ENCODE results near the gene ACOT7.
"Not testable (repeated sequence)": the region's sequence is repeated elsewhere in the genome, so short reads cannot be mapped to it uniquely, and the experiment has no call there.

The ACOT7 gene

DNA sequence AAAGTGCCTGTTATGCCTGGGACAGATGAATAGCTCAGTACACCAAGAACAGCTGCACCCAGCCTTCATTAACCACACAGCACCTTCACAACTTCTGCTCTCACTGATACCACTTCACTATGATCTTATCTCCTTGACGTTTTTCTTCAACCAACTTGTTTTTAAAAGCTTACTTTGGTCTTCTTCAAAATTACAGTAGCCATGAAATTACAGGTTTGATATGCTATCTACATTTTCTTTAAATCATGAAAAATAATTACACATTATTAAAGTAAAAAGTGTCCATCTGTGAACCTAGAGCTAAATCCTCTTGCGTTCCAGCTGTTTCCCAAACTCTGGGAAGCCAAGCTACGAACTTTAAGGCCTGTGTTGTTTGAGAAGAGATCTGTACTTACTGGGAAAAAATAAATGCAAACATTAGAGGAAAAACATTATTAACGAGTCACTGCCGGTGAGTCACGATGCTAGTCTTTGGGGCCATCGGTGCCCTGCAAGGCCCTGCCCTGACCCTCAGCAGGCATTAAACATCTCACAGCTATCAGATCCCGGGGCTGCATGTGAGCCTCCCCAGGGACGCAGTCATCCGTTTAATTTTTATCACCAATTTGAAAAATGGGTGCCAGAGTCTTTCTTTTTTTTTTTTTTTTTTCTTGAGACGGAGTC is 76.3 kb downstream of the ACOT7 start:
- no peak for DNase-seq (ENCODE audit: low read depth in 1 of 2, low spot score in 1 of 2)

DNA sequence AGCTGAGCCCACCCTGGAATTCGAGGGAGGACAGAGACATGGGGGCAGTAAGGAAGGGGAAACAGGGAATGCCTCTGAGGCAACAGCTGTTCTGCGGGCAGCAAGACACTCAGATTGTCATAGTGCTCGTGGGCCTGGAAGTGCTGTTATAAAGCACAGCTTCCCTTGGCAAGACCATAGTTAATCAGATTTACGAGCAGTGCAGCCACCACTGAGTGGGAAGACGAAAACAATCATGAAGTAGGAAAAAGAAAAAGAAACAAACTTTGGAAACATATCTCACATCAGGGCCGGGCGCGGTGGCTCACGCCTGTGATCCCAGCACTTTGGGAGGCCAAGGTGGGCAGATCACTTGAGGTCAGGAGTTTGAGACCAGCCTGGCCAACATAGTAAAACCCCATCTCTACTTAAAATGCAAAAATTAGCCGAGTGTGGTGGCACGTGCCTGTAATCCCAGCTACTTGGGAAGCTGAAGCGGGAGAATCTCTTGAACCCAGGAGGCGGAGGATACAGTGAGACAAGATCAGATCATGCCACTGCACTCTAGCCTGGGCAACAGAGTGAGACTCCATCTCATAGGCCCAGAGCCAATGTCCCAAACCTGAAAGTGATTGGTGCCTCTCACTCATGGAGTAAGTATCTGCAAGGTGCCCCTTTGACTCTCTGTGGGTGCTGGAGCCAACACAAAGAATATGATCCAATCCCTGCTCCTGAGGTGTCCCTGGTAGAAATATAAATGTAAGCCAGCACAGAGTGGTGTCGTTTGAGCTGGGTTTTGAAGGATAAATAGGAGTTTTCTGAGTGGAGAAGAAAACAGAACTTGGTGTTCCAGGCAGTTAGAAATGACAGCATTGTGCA is 77.1 kb downstream of the ACOT7 start:
- DNase-seq (ENCODE audit: low read depth in 1 of 2, low spot score in 1 of 2), result no peak

DNA sequence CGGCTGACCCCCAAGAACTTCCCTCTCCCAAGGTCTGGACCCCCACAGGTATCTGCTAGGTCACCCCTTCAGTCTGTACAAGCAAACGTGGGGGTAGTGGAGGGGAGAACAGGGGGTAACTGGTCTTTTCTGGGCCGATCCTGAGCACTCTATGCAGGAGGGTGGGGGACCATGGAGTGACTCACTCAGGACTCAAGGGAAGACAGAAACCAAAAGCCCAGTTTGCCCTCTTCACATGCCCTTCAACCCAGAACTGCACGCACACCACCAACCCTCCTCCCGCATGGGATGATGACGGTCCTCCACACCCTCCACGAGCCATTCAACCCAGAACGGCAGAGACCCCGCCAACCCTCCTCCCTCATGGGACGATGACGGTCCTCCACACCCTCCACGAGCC is 79.1 kb downstream of the ACOT7 start:
- DNase-seq (ENCODE audit: low read depth in 1 of 2, low spot score in 1 of 2), result no peak

DNA sequence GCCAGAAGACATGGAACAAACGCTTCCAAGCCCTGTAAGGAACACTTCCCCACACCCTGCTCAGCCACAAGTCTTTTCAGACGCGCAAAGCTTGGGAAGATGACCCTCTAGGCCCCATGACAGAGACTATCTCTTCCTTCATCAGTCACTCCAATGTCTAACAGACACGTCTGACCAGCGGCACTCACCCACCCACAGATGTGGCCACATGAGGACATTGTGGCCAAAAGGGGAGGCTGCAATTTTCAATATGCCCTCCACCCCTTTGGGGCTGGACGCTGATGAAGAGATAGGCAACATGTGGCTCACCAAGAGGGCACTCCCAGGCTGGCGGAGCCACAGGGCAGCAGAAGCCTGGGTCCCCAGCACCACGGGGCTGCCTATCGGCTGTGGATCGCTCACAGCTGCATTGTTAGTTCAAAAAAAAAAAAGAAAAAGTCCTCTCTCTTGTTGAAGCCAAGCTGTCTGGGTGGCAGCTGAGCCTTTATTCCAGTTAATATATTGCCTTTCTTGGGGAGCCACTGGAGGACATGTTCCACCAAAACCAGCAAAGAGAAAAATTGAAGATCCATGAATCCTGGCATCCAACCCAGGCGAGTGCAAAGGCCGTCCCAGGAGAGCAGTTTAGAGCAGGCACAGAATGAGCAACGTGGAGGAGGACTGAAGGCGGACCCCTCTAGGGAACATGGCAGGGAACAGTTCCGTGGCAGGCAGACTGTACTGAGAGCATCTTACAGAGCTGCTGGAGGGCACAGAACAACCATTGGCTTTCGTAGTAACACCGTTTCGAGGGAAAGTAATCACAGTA is 80.0 kb downstream of the ACOT7 start:
- no peak for DNase-seq (ENCODE audit: low read depth in 1 of 2, low spot score in 1 of 2)

DNA sequence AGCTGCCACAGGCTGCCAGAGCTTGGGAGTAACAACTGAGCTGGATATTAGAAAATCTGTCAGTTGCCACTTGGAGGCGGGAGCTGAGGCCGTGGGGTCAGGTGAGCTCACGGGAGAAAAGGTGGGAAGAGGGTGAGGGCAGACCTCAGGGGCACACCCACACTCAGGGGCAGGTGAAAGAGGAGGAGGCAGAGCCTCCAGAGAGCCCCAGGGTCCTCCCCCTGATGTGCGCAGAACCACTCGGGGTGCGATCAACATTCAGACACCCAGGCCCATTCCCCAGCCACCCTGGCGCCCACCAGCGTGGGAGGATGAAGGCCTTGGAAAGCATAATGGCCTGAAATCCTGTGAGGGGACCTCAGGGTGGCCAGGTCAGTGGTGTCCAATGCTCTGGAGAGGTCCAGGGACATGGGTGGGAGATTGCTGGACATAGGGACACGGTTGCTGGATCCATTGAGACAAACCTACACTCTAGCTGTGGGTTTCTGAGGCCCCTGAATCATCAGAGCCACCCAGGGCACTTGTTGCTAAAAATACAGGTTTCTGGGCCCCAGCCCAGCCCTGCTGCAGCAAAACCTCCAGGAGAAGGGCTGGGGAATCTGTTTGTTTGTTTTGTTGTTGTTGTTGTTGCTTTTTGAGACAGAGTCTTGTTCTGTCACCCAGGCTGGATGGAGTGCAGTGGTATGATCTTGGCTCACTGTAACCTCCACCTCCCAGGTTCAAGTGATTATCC is 83.3 kb downstream of the ACOT7 start:
- no peak for DNase-seq (ENCODE audit: low read depth in 1 of 2, low spot score in 1 of 2)

DNA sequence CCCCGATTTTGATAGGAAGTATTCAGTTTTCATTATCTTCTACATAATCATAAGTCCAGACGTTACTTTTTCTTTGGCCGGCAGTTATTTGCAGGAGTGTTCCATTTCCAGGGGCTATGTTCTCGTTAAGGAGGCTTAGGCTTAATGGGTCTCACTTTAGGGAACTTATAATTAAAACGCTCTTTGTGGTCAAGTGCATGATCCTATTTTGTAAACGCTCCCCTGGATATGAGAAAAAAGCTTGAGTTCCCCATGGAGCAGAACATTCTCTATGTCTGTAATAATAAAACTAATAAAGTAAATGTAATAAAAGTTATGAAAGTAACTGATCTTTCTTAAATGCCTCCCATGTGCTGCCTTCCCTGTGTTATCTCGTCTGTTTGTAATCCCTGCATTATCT is 84.0 kb downstream of the ACOT7 start:
- DNase-seq (ENCODE audit: low read depth in 1 of 2, low spot score in 1 of 2), result no peak

DNA sequence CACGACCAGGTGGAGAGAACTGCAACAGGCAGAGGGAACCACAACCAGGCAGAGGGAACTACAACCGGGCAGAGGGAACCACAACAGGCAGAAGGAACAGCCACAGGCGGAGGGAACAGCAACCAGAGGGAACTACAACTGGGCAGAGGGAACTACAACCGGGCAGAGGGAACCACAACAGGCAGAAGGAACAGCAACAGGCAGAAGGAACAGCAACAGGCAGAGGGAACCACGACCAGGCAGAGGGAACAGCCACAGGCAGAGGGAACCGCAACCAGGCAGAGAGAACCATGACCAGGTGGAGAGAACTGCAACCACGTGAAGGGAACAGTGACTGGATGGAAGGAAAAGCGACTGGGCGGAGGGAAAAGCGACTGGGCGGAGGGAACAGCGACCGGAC is 85.1 kb downstream of the ACOT7 start:
- no peak for DNase-seq (ENCODE audit: low read depth in 1 of 2, low spot score in 1 of 2)

DNA sequence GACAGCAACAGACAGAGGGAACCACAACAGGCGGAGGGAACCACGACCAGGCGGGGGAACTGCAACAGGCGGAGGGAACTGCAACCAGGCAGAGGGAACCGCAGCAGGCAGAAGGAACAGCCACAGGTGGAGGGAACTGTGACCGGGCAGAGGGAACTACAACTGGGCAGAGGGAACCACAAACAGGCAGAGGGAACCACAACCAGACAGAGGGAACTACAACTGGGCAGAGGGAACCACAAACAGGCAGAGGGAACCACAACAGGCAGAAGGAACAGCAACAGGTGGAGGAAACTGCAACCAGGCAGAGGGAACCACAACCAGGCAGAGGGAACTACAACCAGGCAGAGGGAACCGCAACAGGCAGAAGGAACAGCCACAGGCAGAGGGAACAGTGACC is 85.9 kb downstream of the ACOT7 start:
- DNase-seq (ENCODE audit: low read depth in 1 of 2, low spot score in 1 of 2), result not testable (repeated sequence)

DNA sequence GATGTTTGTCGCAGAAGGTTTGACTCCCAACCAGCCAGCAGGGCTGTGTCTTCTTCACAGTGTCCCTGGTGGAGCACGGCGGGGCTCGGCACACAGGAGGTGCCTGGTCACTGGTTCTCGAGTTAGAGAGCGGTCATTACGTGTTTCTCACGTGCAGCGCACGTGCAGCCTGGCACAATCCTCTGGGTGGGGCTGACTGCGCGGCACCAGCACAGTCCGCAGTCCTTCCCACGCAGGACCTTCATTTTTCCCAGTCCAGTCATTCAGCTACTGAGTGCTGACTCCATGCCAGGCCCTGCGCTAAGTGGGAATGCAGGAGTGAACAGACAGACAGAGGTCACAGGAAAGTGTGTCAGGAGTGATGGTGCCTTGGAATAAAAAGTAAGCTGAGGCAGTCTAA is 86.5 kb downstream of the ACOT7 start:
- no peak for DNase-seq (ENCODE audit: low read depth in 1 of 2, low spot score in 1 of 2)

DNA sequence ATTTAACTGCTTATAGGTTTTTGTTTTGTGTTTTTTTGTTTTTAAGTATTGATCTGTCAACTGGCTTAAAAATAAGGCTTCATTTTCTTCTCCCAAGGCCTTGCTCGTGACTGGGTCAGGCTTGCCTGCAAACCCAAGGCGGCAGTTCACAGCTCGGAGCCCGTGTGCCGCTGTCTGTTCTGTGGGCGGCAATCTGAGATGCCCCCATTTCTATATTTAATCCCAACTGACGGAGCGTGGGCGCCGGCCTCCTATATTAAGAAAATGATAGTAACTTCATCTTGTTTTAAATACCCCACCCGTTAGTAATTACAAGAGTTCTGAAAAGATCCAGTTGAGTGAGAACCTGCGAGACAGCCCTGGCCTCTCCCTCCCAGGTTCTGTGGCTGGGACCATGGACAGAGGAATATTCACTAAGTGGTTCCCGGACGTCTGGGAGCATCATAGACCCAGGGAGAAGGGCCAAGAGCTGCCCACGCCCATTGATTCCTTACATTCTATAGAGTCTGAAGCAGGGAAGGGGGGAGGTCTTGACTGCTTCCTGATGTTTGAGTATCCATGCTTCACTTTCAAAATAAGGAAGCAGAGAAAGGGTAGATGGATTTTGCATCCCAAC is 90.1 kb downstream of the ACOT7 start:
- DNase-seq (ENCODE audit: low read depth in 1 of 2, low spot score in 1 of 2), result no peak

DNA sequence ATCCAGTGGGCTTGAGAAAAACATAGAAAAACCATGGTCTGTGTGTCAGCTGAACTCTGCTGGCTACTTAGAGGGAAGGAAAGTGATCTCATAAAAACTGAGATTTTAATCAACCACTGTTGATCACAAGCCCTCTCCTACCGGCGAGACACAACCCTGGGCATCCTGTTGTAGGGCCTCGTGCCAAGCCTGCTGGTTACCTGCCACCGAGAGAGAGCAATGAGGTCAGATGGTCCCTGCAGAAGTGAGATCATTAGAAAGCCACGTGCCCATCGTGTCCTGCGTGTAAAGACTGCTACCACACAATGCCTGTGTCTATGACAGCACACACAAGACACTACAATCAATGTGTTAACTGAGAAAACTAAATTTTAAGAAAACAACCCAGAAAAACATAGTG is 91.0 kb downstream of the ACOT7 start:
- DNase-seq (ENCODE audit: low read depth in 1 of 2, low spot score in 1 of 2), result no peak

DNA sequence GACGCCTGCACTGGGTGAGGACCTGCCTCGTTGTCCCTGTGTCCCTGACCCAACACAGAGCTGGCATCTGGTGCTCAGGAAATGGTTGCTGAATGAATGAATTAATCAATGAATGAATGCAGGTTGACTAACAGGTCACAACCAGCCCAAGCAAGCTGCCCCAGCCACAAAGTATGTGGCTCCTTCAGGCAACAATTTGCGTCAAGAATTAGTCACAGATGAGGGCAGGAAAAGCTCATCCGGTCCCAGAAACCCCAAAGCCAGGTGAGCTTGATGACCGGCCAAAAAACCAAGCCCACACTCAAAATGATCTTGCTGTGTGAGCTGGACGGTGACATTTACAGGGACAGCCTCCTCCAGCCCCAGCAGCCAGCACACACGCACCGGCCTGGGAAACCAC is 92.0 kb downstream of the ACOT7 start:
- DNase-seq (ENCODE audit: low read depth in 1 of 2, low spot score in 1 of 2), result no peak

DNA sequence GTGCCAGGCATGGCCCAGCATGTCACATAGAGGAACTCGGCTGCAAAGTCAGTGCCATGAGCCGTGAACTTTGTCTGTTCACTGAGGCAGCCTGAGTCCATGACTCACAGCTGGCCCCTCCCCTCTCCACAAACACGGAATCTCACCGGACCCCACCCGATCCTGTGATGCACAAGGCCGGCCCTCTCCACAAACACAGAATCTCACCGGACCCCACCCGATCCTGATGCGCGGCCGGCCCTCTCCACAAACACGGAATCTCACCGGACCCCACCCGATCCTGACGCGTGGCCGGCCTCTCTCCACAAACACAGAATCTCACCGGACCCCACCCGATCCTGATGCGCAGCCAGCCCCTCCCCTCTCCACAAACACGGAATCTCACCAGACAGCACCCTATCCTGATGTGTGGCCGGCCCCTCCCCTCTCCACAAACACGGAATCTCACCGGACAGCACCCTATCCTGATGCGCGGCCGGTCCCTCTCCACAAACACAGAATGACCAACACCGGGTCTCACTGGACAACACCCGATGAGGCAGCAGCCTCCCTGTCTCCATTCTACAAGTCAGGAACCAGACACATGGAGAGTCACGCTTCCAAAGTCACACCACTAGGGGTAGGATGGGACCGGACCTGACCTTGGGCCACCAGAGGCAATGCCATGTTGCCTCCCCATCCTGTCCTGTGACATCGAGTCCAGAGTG is 93.1 kb downstream of the ACOT7 start:
- DNase-seq (ENCODE audit: low read depth in 1 of 2, low spot score in 1 of 2), result no peak

DNA sequence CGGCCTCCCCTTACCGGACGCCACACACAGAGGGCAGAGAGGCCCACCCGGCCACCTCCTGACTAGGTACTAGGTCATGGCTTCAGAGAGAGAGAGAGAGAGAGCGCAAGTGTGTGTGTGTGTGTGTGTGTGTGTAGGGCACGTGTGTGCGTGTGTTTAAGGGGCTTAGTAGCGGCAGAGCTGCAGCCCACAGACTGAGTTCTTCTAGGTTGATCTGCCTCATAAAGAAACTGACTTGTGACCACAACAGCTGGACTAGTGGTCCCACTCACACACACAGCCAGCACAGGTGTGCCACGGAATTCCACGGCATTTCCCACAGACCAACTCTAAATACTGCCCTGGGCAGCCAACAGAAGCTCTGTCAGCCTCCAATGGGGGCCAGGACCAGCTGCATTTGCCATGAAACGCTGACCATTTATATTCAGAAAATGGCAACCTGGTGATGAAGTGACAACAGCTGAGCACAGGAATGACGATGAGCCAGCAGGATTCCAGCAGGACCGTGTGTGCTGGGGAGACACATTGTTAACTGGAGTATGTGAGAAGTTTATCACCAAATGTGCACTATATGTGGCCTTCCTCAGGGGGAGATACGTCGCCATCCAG is 93.9 kb downstream of the ACOT7 start:
- DNase-seq (ENCODE audit: low read depth in 1 of 2, low spot score in 1 of 2), result no peak

DNA sequence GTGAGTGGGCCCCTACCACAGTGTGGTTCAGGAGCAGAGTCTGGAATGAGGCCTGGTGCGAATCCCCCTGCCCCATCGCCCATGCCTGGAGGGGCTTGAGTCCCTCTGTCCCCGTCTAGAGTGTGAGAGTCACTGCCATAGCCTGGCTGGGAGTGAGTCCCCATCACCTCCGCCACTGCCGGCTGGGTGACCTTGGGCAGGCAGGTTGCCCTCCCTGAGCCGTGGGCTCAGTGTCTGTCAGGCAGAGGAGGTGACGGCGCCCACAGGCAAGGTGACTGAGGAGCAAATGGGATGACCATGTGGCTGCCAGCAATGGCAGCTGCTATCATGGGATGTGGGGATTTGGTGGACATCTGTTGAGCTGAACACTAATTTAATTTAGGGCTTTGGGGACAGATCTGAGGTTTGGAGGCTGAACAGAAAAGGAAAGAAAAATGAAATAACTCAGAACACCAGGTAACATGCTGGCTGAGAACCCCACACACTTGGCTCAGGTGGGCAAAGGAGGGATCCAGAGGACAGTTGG is 94.6 kb downstream of the ACOT7 start:
- DNase-seq (ENCODE audit: low read depth in 1 of 2, low spot score in 1 of 2), result no peak

DNA sequence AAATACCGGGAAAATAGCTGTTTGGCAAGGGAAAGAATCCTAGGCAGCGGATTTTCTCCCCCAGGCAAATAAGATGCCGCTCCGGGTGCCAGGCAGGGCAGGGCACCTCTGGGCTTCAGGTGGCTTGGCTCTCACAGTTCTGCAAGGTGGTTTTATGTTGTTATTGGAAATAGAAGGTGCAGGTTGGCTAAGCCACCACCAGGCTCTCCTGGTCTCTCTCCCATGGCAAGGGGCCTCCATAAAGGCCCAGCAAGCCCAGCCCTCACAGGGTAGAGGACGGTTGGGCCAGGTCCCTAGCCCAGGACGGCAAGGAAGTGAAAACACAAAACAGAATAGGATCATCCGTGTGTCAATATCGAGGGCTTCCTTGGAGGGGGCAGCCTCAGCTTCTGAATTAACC is 95.0 kb downstream of the ACOT7 start:
- DNase-seq (ENCODE audit: low read depth in 1 of 2, low spot score in 1 of 2), result no peak

DNA sequence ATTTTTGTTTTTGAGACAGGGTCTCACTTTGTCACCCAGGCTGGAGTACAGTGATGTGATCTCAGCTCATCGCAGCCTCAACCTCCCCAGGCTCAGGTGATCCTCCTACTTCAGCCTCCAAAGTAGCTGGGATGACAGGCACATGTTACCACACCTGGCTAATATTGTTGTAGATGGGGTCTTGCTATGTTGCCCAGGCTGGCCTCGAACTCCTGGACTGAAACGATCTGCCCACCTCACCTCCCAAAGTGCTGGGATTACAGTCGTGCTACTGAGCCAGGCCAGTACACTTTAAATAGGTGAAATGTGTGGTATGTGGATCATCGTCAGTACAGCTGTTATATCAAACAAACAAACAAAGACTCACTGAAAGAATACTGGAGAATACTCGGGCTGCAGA is 97.7 kb downstream of the ACOT7 start:
- no peak for DNase-seq (ENCODE audit: low read depth in 1 of 2, low spot score in 1 of 2)

DNA sequence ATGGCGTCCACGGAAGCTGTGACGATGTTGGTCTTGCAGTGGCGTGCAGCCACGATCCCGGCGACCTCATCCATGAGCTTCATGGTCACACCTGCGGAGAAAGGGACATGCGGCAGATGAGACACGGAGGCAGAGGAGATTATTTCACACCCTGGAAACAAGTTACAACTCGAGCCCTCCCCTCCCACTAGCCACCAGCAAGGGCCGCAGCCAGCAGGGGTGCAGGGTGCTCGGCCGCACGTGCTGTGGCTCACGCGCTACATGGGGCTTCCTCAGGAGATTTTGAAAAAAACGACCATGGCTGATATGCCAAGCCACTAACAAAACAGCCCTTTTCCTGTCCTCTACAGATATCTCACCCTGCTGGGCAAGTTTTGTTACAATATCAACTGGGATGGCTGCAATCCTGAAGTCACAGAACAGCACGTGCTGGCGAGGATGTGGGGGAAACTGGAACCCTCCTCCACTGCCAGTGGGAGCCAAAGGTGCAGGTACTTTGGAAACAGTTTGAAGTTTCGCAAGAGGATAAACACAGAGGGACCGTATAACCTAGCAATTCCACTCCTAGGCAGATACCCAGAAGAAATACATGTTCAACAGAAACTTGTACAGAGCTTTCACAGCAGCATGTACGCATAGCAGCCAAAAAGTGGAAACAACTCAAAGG is 98.5 kb downstream of the ACOT7 start:
- no peak for DNase-seq (ENCODE audit: low read depth in 1 of 2, low spot score in 1 of 2)
